T-helper 1 cell treated with Interleukin-12 subunit alpha and Interleukin-12 subunit beta and Interleukin-4 antibody, amounts not matched to agents 30 ng/mL and 1 ng/mL, for 36 hours (primary cell): ENCODE results near the gene TARS2. TPM values are rescaled to one million over a fixed set of nuclear protein-coding genes. Genes with fewer than 3 reads are reported as not detected.

Experiments
- intact Hi-C: fragments of 100-400 bp; cut with micrococcal nuclease; formaldehyde crosslinking; loops from one replicate; pipeline ENCODE4 v1.15.1; 2024
- total RNA-seq: library from RNA; stranded (reverse); gene quantifications from 2 replicates; pipeline ENCODE4 v1.2.3, GENCODE V29; 2022

Gene TARS2
- total RNA-seq, 1 donor from 2014 or later: 40.8 TPM

DNA sequence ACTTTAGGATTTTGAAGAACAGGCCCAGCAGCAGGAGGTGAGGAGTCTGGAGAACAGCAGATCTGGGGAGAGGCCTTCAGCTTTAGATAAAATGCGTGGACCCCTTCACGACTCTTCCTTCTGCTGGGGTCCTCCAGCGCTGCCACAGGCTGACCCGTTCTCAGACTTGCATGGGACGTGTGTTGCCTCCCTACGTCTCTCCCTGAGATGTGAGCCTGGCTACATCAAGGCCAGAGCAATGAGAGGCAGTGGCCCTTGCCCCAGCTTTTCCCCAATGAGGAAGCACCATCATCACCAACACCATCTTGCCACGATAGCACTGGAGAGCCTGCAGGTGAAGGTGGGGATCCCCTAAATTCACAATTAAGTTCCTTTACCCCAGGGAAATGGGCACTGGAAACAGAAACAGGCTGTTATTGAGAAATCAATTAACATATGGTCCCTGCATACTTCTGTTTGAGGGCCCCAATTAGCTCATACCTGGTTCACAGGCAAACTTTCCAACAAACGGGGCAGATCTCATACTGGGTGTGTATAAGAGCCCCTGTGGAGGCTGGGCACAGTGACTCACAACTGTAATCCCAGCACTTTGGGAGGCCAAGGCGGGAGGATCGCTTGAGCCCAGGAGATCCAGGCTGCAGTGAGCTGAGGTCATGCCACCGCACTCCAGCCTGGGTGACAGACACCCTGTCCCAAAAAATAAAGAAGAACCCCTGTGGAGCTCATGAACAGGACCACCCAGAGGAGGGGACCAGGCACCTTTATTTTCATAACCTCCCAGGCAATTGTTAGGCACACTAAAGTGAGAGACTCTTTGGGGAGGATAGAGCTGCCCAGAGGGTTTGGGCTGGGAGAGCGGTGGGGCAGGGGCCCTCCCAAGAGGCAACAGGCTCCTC is 49.9 kb downstream of the TARS2 start:
- intact Hi-C loops: no loop called here

DNA sequence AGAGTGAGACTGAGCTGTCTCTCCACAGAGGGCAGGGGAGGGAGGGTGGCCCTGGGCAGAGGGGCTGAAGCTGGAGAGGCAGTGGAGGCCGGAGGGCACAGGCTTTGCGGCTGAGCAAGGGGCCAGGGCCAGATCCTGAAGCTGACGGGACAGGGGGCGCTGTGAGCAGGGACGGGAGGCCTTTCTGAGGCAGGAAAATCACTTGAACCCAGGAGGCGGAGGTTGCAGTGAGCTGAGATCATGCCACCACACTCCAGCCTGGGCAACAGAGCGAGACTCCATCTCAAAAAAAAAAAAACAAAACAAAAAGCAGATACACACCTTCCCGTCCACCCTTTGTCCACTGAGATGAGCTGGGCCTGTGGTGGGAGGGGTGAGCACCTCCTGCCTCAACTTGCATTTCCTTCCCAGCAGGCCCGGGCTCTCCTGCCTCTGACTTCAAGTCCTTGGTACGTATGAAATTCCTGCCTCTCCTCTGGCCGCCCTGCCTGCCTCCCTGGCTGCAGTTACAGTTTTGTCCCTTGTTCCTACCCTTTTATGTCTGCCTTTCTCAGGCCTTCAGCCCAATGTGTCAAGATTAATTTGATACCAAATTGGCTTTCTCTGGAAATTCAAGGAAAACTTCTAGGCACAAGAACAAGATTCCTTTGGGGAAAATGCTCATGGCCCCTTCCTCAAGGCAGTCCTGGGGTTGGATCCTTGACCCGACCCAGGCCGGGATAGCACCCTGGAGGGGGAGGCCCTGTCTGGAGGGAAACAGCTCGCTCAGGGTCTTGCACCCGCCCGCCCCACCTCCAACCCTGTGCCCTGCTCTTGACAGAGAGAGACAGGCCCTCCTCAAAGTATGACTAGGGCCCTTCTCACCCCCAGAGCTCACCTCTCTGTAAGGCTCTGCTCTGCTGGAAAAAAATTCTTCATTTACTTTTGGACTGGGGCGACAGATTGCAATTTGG is 50.8 kb downstream of the TARS2 start:
- intact Hi-C loops: no loop called here

DNA sequence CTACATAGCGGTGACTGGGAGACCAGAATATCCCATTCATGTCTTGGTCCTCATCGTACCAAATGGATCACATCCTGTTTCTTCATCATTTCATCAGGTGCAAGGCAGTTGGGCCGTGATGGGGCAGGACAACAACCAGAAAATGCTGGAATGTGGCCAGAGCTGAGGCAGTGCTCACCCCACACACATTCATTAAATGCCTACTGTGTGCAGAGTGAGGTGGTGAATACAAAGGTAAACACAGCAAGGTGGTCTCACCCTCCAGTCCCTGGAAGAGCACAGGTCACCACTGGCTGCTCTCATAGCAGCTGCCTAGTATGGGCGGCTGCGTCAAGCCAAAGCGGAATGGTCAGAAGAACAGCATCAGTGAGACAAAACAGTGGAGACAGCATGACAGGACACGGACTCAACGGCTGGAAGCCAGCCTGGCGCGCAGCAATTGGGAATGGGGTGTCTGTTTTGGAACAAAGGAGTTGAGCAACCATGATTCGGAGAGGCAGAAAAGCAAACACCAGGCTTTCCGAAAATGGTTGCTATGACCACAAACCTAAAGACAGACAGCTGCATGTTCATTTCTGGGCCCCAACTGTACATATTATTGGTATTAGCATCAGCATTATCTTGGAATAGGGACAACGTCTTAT is 56.4 kb downstream of the TARS2 start:
- intact Hi-C loops: no loop called here

DNA sequence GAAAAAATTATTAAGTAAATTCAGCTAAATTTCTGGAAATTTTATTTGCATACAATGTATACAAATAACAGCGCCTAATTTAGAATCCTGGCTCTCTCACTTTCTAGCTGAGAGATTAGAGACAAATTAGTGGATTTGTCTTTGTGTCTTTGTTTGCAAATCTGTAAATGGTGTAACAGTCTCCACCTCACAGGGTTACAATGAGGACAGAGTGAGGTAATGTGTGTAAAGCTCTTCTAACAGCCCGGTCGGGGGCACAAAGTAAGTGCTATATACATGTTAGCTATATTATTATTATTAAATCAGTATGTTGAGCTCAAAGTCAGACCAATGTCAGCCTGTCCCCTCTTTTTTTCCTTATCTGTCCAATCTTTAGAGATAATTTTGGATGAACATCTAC is 57.0 kb downstream of the TARS2 start:
- intact Hi-C loops: no loop called here

DNA sequence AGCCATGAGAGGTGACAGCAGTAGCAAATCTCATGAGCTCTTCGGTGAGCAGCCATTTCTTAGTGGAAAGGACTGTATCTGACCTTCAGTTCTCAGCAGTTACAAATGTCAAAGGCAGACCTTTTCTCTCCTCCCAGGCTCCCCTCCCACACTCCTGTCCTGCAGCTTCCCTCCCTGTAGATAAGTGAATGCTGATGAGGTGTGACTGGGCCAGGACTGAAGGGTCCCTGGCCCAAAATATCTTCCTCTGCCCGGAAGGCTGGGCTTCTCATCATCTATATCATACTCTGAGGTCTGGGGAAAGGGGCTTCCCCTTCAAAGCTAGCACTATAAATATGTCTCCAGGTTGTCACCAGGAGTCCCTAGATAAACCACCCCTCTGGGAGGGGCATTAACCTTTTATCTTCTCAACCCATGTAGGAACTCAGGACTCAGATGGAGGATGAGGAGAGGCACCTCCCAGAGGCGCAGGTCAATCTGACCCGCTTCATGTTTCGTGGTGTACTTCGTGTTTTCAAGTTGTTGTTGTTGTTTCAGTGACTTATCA is 58.3 kb downstream of the TARS2 start:
- intact Hi-C loops: loop anchor here (5.0 kb wide), 2 partner anchors 58 to 288 kb away; partner anchors contain the start of genes CA14 and TARS2

DNA sequence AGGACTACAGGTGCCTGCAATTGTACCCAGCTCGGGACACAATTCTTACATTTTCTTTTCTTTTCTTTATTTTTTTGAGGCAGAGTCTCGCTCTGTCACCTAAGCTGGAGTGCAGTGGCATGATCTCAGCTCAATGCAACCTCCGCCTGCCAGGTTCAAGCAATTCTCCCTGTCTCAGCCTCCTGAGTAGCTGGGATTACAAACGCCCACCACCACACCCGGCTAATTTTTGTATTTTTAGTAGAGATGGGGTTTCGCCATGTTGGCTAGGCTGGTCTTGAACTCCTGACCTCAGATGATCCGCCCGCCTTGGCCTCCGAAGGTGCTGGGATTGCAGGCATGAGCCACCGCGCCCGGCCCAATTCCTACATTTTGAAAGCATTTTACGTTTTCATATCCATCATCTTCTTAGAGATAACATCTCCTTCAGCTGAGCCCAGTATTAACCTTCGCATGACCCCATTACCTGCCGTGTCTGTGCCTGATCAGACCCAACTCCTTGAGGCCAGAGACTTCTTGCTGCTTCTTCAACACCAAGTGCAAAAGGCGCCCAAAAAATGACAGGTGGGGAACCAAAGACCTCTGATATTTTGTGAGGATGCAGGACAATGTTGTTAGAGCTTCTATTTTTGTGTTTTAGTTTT is 59.2 kb downstream of the TARS2 start:
- intact Hi-C loops: loop anchor here (5.0 kb wide), 2 partner anchors 59 to 289 kb away; partner anchors contain the start of genes CA14 and TARS2

DNA sequence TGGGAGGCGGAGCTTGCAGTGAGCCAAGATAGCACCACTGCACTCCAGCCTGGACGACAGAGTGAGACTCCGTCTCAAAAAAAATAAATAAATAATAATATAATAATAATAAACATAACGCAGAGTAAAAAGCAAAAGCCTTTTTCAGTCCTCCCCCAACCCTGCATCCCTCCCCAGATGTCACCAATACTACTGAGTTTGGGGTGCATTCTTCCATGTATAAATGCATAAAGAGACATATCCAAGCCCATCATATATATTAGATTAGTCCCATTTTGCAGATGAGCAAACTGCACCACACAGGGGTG is 61.1 kb downstream of the TARS2 start:
- intact Hi-C loops: loop anchor here (5.0 kb wide), 2 partner anchors 61 to 291 kb away; partner anchors contain the start of genes CA14 and TARS2

DNA sequence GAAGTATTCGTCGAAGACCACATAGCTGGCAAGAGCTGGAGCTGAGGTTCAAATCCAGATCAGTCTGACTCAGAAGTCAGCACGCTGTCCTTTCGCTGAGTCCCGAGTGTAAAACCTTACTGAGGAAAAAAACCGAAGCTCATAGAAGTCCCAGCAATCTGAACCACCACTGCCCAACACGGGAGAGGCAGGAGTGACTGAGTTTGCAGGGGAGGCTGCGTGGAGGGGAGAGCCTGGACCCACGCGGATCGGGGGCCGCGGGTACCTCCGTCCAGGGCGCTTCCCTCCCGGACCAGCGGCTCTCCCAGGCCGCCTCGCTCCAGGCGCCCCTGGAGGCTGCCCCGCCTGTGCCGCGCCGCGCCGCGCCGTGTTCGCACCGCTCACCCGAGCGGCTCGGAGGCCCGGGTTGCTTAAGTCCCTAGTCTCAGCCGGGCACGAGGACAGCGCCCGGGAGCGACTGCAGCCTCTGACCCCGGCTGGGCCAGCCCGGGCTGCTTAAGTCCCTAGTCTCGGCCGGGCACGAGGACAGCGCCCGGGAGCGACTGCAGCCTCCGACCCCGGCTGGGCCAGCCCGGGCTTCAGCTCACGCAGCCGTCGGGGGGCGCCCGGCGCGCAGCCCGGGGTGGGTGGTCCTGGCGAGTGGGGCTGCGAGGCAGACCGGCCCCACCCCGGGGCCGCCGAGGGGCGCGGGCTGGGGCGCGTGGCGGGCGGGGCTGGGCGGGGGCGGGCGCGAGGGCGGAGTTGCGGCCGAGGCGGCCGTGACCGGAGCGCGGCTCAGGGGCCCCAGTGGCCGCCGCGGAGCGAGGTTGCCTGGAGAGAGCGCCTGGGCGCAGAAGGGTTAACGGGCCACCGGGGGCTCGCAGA is 61.6 kb downstream of the TARS2 start, which contains the start of gene ADAMTSL4:
Gene ADAMTSL4, plus strand, starts transcription at position 777 of the 864 bp plus-strand sequence. CDS start 2,881 bp downstream, outside the sequence.
- intact Hi-C loops: loop anchor here (5.0 kb wide), 2 partner anchors 62 to 292 kb away; partner anchors contain the start of genes CA14 and TARS2

DNA sequence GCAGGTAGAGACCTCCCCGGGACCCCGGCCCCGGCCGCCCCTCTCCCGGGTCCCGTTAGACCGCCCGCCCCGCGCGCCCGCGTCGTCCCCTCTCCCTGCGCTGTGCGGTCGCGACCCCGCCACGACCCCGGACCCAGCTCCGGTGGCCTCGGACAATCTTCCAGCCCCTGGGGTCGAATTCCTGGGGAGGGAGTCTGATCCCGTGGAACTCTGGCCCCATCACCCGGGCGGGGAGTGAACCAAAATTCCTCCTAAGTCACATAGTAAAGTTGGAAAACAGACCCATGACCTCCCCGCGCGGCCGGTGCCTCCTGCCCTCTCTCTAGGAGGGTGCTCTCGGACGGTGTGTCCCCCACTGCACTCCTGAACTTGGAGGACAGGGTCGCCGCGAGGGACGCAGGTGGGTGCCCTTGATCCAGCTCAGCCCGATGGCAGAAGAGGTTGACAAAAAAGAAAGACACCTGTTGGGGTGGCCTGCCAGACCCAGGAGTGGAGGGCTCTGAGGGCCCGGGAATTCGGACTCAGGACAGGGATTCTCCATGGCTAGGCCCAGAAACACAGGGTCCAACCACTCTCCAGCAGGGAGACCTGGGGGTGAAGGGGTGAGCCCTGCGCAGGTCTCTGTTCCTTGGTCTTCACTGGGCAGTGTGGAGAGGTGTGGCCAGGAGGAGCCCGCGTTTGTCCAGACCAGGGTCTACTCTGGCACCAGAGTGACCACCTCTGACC is 62.4 kb downstream of the TARS2 start:
- intact Hi-C loops: loop anchor here (5.0 kb wide), 2 partner anchors 62 to 292 kb away; partner anchors contain the start of genes CA14 and TARS2

DNA sequence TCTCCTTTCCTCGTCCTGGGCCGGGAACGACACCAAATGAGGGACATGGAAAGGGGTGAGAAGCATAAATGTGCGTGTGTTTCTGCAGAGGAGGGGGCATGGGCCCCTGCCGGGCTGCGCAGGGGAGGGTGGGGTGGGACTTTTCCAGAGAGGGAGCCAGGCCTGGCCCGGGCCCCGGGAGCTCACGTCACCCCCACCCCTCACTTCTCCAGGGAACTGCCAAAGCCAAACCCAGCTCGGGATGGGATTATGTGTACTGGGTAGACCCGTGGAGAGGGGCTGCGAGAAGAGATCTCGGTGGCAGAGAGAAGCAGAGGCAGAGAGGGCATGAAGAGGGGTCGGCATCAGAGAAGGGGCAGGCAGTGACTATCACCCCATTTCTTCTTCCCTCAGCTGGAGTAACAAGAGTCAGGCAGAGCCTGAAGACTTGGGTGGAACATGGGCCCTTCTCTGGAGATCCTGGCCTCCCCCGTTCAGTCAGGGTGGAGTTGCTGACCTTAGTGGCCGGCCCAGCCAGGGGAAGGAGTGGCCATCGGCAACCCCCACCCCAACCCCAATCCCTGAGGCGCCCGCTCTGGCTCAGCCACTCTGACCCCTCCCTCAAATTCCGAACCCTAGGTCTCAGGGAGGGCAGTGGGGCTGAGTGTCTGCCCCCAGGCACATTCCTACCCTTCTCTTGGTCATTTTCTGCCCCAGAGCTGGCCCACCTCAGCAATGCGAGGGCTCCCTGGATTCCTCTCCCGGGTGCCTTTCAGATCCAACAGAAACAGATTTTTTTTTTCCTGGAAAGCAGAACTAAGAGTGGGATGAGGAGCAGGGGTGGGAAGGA is 63.2 kb downstream of the TARS2 start:
- intact Hi-C loops: no loop called here

DNA sequence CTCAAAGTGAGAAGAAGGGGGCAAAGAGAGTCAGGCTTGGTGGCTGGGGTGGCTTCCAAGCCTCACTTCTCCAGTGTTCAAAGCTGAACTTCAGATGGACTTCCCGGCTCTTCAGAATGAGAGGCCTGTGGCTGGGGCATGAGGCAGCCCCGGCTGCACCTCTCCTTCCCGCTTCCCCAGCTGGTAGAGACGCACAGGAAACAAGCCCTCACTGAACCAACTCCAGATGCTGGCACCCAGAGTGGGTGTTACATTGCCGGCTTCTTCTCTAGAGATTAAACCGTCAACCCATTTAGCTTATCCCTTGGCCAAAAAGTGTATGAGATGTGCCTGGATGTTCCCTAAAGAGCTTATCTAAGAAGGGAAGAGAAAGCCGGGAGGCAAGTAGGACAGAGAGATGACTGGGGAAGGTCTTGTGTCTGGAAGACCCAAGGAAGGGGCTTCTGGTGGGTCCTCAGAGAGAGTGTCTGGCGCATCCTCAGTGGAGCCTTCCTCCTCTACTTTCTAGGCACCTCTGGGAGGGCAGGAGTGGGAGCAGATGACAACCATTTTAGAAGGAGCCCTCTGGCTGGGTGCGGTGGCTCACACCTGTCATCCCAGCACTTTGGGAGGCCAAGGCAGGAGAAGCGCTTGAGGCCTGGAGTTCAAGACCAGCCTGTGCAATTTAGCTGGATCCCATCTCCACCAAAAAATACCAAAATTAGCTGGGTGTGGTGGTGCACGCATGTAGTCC is 64.0 kb downstream of the TARS2 start:
- intact Hi-C loops: no loop called here

DNA sequence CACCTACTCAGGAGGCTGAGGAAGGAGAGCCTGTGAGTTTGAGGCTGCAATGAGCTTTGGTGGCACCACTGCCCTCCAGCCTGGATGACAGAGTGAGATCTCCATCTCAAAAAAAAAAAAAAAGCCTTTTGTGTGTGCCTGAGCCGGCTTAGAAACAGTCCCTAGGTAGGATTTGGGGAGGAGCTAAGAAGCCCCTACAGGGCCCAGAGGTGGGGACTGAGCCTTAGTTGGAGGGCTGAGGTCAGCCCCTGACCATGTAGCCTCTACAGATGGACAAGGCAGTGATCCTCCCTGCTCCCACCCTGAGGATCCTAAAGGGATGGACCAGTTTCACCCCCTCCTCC is 64.5 kb downstream of the TARS2 start:
- intact Hi-C loops: loop anchor here (1.0 kb wide), 1 partner anchor 9 kb away; no protein-coding TSS in a partner anchor

DNA sequence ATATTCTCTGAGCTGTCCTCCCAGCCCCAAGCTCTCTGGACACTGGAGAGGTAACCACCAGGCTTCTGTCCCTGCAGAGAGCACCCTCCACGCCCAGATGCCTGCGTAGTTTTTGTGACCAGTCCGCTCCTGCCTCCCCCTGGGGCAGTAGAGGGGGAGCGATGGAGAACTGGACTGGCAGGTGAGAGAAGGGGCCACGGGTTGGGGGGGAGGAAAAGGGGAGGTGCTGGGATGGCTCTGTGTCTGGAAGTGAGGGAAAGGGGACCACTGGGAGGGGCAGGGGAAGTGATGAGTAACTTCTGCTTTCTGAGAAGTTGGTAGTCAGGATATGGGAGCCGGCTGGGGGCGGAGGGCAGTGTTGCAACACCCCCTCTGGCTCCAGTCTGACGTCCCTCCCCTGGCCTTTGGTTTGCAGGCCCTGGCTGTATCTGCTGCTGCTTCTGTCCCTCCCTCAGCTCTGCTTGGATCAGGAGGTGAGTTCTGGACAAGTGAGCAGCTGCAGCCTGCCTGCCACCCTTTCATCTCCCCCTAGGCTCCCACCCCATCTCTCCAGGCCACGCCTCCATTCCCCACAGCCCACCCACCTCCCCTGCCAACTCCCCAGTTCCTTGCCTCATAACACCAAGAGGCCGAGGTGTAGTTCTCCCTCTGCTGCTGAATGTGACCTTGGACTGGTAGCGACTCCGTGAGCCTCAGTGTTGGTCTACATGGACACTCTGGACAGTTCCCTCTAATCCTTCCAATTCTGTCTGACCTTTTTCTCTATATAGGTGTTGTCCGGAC is 65.1 kb downstream of the TARS2 start:
- intact Hi-C loops: loop anchor here (1.0 kb wide), 1 partner anchor 8 kb away; no protein-coding TSS in a partner anchor

DNA sequence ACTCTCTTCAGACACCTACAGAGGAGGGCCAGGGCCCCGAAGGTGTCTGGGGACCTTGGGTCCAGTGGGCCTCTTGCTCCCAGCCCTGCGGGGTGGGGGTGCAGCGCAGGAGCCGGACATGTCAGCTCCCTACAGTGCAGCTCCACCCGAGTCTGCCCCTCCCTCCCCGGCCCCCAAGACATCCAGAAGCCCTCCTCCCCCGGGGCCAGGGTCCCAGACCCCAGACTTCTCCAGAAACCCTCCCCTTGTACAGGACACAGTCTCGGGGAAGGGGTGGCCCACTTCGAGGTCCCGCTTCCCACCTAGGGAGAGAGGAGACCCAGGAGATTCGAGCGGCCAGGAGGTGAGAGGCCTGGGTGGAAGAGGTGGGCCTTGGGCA is 65.7 kb downstream of the TARS2 start:
- intact Hi-C loops: loop anchor here (1.0 kb wide), 1 partner anchor 7 kb away; no protein-coding TSS in a partner anchor

DNA sequence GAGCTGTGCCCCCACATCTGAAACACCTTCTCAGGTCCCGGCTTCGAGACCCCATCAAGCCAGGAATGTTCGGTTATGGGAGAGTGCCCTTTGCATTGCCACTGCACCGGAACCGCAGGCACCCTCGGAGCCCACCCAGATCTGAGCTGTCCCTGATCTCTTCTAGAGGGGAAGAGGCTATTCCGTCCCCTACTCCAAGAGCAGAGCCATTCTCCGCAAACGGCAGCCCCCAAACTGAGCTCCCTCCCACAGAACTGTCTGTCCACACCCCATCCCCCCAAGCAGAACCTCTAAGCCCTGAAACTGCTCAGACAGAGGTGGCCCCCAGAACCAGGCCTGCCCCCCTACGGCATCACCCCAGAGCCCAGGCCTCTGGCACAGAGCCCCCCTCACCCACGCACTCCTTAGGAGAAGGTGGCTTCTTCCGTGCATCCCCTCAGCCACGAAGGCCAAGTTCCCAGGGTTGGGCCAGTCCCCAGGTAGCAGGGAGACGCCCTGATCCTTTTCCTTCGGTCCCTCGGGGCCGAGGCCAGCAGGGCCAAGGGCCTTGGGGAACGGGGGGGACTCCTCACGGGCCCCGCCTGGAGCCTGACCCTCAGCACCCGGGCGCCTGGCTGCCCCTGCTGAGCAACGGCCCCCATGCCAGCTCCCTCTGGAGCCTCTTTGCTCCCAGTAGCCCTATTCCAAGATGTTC is 66.3 kb downstream of the TARS2 start:
- intact Hi-C loops: no loop called here

DNA sequence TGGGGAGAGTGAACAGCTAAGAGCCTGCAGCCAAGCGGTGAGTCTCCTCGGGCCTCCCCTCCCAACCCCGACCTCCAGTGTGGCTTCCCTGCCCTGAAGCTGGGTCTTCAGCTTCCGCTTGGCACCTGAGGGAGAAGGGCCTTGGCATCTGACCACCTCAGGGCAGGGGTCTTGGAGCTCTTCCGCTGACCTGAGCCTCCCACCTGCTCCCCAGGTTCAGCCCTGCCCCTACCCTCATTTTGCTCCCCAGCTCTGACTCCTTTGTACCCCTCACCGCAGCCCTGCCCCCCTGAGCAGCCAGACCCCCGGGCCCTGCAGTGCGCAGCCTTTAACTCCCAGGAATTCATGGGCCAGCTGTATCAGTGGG is 66.8 kb downstream of the TARS2 start:
- intact Hi-C loops: no loop called here
